OCI-LY1 (cell line): Measurements from ENCODE around the gene SCAP.

Experiments
- H2AFZ ChIP-seq: fragments of 200-600 bp; sonication (generic), shearing (Covaris generic); 2 replicates; pipeline ENCODE4 v1.6.0; 2014; ENCODE audit warnings: antibody characterized with exemption, mild to moderate bottlenecking, low read length
- H3F3A ChIP-seq: fragments of 200-600 bp; sonication (generic), shearing (Covaris generic); 2 replicates; pipeline ENCODE4 v1.6.0; 2014; ENCODE audit warnings: mild to moderate bottlenecking, antibody characterized with exemption, low read length, moderate library complexity; ENCODE audit not compliant: insufficient read depth
- H3K27ac ChIP-seq: fragments of 200-600 bp; sonication (generic); 2 replicates; pipeline ENCODE4 v1.5.1; 2014; ENCODE audit warnings: low read length, mixed run types, mild to moderate bottlenecking, low read depth; ENCODE audit not compliant: poor library complexity, severe bottlenecking
- H3K27me3 ChIP-seq: fragments of 200-600 bp; sonication (generic); 2 replicates; pipeline ENCODE4 v1.6.0; 2014; ENCODE audit warnings: antibody characterized with exemption, mild to moderate bottlenecking, low read length, moderate library complexity; ENCODE audit not compliant: insufficient read depth
- H3K36me3 ChIP-seq: fragments of 200-600 bp; sonication (generic); 2 replicates; pipeline ENCODE4 v1.6.1; 2014; ENCODE audit warnings: mild to moderate bottlenecking, antibody characterized with exemption, low read length, moderate library complexity, mixed read lengths; ENCODE audit not compliant: insufficient read depth
- H3K4me1 ChIP-seq: fragments of 200-600 bp; sonication (generic); 2 replicates; pipeline ENCODE4 v1.5.1; 2014; ENCODE audit warnings: mild to moderate bottlenecking, low read length, moderate library complexity; ENCODE audit not compliant: insufficient read depth, severe bottlenecking
- H3K4me2 ChIP-seq: fragments of 200-600 bp; sonication (generic), shearing (Covaris generic); 2 replicates; pipeline ENCODE4 v1.6.1; 2014; ENCODE audit warnings: low read length
- H3K4me3 ChIP-seq: fragments of 200-600 bp; sonication (generic); 2 replicates; pipeline ENCODE4 v1.5.1; 2014; ENCODE audit warnings: low read length, low read depth, mild to moderate bottlenecking, mixed read lengths; ENCODE audit not compliant: poor library complexity, severe bottlenecking
- H3K79me2 ChIP-seq: fragments of 200-600 bp; shearing (Covaris generic); 2 replicates; pipeline ENCODE4 v1.6.1; 2016; ENCODE audit warnings: mixed run types, low read length, mixed read lengths; ENCODE audit not compliant: insufficient read depth
- H3K9ac ChIP-seq: fragments of 200-600 bp; sonication (generic), shearing (Covaris generic); 2 replicates; pipeline ENCODE4 v1.6.1; 2014; ENCODE audit warnings: mild to moderate bottlenecking, low read length, mixed read lengths
- H3K9me2 ChIP-seq: fragments of 200-600 bp; sonication (generic), shearing (Covaris generic); 2 replicates; pipeline ENCODE4 v1.6.1; 2014; ENCODE audit warnings: low read depth, mild to moderate bottlenecking, low read length, mixed read lengths
- H3K9me3 ChIP-seq: fragments of 200-600 bp; shearing (Covaris generic); 2 replicates; pipeline ENCODE4 v1.6.1; 2014; ENCODE audit warnings: low read length, mixed read lengths
- H4K20me1 ChIP-seq: fragments of 200-600 bp; sonication (generic), shearing (Covaris generic); 2 replicates; pipeline ENCODE4 v1.6.0; 2016; ENCODE audit warnings: mild to moderate bottlenecking, low read length; ENCODE audit not compliant: insufficient read depth
- CTCF ChIP-seq: fragments of 200-600 bp; sonication (generic), shearing (Covaris generic); IDR thresholded peaks from 2 replicates; pipeline ENCODE4 v1.5.1; 2017; ENCODE audit warnings: mild to moderate bottlenecking, antibody characterized with exemption, low read length, moderate library complexity, mixed read lengths
- EZH2 ChIP-seq: fragments of 200-600 bp; sonication (generic), shearing (Covaris generic); IDR thresholded peaks from 2 replicates; pipeline ENCODE4 v1.8.0; 2017; ENCODE audit warnings: borderline replicate concordance, mixed run types, mild to moderate bottlenecking, antibody characterized with exemption, low read length, moderate library complexity, mixed read lengths

SCAP gene

GRCh38 chr3:47394140-47394870, 81.4 kb downstream of the SCAP start:
- Histone ChIP-seq H3K9me3 (no peaks in the 10 kb centered on the region), H3K9ac (no peak overlapping the region), H3K27me3 (no peaks in the 10 kb centered on the region), H3K4me1 (no peaks in the 10 kb centered on the region), H2AFZ (no peak overlapping the region), H3K4me2 (no peak overlapping the region), H3K27ac (no peak overlapping the region), H3K36me3 (peaks cover 12% of the 10 kb centered on the region; the same call in 1 of the 2 replicates), H4K20me1 (no peaks in the 10 kb centered on the region), H3K4me3 (no peak overlapping the region), H3K79me2 (peaks cover 17% of the 10 kb centered on the region; the same call in 1 of the 2 replicates), H3K9me2 (no peaks in the 10 kb centered on the region), H3F3A (no peaks in the 10 kb centered on the region)
- TF ChIP-seq CTCF (no peak), EZH2 (no peak)

- H3K27me3 ChIP-seq = no peaks in the 10 kb centered on the region
- H3K4me2 ChIP-seq = no peak overlapping the region
- no peaks in the 10 kb centered on the region for H3K9me3 ChIP-seq
- H2AFZ ChIP-seq = no peak overlapping the region
- TF ChIP-seq CTCF (no peak), EZH2 (no peak)
- no peaks in the 10 kb centered on the region for H3K4me1 ChIP-seq
- H3K9ac ChIP-seq = no peak overlapping the region
- peaks cover 17% of the 10 kb centered on the region; the same call in 1 of the 2 replicates for H3K79me2 ChIP-seq
- no peaks in the 10 kb centered on the region for H3F3A ChIP-seq
- no peak overlapping the region for H3K27ac ChIP-seq
- H3K36me3 ChIP-seq = peaks cover 20% of the 10 kb centered on the region; the same call in 1 of the 2 replicates
- no peak overlapping the region for H3K4me3 ChIP-seq
- no peaks in the 10 kb centered on the region for H4K20me1 ChIP-seq
- no peaks in the 10 kb centered on the region for H3K9me2 ChIP-seq
Measured at GRCh38 chr3:47392933-47393332, 82.8 kb downstream of the SCAP start.

- H3K4me1 ChIP-seq = peaks cover 9% of the 10 kb centered on the region
- H3K4me2 ChIP-seq = no peak overlapping the region
- H3K4me3 ChIP-seq = no peak overlapping the region
- no peaks in the 10 kb centered on the region for H3K9me2 ChIP-seq
- peaks cover 43% of the 10 kb centered on the region for H3K79me2 ChIP-seq
- H3F3A ChIP-seq = no peaks in the 10 kb centered on the region
- H4K20me1 ChIP-seq = no peaks in the 10 kb centered on the region
- H3K9ac ChIP-seq = no peak overlapping the region; the same call in 1 of the 2 replicates
- H3K27ac ChIP-seq = no peak overlapping the region
- H3K27me3 ChIP-seq = no peaks in the 10 kb centered on the region
- no peak overlapping the region for H2AFZ ChIP-seq
- TF ChIP-seq EZH2 (no peak), CTCF (no peak)
- no peaks in the 10 kb centered on the region for H3K9me3 ChIP-seq
- H3K36me3 ChIP-seq = peaks cover 8% of the 10 kb centered on the region; the same call in 1 of the 2 replicates
Measured at GRCh38 chr3:47385796-47386195, 89.9 kb downstream of the SCAP start.
